LoVo (cell line): ENCODE data around the gene DNER.
"Not testable (repeated sequence)": the region's sequence is repeated elsewhere in the genome, so short reads cannot be mapped to it uniquely, and the experiment has no call there.

Source experiments
- DNase-seq: peaks from one replicate; pipeline ENCODE4 v3.0.0-alpha.2; 2016; ENCODE audit warnings: low spot score

The DNER gene

GRCh38 chr2:229714736-229715541 is 584 bp upstream of the DNER start:
- peak; percentile 46 for DNase-seq

GRCh38 chr2:229713371-229714079 is 830 bp downstream of the DNER start:
- no peak for DNase-seq

- no peak for DNase-seq
Observed at GRCh38 chr2:229712136-229712535, 2.2 kb downstream of the DNER start.

GRCh38 chr2:229708335-229708734 is 6.0 kb downstream of the DNER start:
- DNase-seq: no peak

DNA sequence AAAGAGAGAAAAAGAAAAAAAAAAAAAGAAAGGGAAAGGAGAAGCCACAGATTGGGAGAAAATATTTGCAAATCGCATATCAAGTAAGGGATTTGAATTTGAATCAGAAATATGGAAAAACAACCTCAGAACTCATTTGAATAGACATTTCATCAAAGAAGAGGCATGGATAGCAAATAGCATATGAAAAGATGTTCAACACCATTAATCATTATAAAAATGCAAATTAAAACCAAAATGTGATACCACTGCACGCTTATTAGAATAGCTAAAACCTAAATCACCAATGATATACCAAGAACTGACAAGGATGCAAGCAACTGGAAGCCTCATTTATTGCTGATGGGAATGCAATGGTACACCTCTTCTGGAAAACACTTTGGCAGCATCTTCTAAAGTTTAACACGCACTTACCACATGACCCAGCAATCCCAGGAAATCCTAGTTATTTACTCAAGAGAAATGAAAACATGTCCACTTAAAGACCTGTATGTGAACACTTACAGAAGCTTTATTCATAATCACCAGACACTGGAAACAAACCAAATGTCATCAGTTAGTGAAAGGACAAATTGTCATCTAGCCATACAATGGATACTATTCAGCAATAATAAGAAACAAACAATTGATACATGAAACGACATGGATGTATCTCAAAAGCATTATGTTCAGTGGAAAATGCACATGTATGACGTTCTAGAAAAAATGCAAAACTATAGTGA is 10.3 kb downstream of the DNER start:
- no peak for DNase-seq

GRCh38 chr2:229701716-229702115 is 12.6 kb downstream of the DNER start:
- no peak for DNase-seq

GRCh38 chr2:229701062-229701461 is 13.3 kb downstream of the DNER start:
- no peak for DNase-seq

DNA sequence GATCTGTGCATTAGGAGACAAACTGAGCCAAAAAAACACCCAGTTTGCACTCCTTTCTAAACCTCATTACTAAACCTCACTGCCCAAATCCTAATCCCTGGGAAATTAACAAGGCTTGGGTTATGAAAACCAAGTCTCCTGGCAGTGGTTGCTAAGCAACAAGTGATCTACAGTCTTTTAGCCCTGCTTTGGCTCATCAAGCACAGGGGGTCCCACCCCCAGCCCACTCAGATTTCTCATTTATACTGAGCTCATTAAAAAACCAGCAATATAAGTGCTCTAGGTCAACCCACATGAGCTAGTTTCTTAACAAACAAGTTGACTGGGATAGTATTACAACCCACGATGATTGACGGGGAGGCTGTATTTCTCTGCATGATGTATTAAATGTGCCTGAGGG is 18.4 kb downstream of the DNER start:
- DNase-seq: no peak

GRCh38 chr2:229693845-229694244 is 20.5 kb downstream of the DNER start:
- DNase-seq: not testable (repeated sequence)

DNA sequence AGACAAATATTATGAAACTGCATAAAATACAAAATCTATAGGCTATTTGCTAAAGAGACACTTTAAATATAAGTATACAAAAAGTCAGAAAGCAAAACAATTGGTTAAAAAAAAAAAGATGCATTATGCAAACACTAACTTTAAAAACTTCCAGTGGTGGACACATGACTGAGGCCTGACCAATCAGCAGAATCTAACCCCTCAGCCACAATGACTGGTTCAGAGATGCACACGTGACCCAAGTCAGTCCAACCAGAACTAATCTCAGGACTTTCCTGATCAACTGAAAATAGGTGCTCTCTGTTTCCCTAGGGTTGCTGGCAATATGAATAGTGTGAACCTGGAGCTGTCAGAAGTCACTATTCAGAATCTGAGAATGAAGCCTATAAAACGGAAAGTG is 22.7 kb downstream of the DNER start:
- DNase-seq: no peak

DNA sequence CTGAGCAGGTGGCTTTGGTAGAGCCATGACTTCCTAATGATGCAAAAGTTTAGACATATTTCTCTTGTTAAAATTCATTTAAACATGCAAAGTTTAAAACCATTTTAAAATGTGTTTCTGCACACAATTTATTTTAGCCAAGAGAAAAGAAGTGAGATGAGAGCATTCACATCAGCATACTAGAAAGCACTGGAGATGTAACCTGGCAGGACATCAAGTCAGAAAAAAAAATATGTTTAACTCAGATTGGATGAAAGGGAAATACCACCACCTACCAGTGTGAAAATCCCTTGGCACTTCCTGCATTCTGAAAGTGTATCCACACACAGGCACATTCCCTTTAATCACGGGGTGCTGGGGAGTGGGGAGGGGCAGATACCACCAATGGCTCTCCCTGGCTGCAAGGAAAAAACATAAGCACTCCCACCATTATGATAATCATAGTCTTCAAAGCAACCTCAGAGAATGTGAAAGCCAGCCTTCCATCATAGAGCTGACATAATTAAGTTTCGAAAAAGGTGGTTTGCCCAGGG is 25.0 kb downstream of the DNER start:
- no peak for DNase-seq

DNA sequence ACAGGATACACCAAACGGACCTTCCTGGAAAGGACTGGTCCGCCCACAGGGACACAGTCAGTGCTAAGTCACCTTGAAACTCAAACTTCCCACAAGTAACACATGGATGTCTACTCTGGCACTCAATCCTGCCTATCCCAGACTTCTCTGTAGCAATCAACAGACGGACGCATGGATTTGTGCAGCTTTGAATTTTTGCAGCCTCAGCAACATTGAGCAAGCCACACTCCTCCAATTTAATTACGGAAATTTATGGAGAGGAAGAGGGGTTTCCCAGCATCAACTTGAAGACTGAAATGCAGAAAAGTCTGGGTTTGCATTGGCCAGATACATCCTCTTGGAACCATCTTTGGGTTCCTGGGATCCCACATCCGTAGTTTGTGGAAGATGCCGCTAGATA is 26.2 kb downstream of the DNER start:
- DNase-seq: no peak

DNA sequence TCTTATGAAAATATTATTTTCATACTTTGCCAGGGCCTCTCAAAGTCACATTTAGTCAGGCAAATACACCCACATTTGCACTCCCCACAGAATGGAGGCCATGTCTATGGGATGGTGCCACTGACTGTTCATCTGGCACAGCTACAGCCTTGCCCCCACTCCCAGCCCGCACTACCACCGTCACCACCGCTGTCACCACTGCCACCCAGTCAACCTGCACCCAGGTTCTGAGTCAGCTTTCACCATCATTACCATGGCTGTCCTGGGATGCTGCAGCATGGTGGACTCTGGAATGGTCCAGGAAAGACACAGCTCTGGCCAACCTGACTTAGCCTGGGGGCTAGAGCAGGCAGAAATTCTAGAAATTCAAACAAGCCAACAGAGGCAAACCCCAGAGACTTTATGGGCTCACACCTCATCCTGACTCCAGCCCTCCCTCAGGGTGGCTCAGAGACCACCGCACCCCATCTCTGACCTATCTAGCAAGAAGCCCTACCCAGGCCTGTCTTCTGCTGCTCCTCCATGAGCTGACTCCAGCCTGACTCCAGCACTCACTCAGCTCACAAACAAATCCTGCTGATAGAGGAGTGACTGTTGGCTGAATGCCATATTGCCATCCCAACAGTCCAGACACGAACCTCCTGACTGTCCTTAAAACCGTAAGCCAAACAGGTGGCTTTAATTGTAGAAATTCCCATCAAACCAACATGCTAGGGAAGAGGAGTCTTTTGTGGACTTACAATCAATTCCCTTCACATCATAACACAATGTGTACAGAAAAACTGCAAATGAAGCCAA is 28.0 kb downstream of the DNER start:
- no peak for DNase-seq

GRCh38 chr2:229684942-229685562 is 29.3 kb downstream of the DNER start:
- DNase-seq: no peak

DNA sequence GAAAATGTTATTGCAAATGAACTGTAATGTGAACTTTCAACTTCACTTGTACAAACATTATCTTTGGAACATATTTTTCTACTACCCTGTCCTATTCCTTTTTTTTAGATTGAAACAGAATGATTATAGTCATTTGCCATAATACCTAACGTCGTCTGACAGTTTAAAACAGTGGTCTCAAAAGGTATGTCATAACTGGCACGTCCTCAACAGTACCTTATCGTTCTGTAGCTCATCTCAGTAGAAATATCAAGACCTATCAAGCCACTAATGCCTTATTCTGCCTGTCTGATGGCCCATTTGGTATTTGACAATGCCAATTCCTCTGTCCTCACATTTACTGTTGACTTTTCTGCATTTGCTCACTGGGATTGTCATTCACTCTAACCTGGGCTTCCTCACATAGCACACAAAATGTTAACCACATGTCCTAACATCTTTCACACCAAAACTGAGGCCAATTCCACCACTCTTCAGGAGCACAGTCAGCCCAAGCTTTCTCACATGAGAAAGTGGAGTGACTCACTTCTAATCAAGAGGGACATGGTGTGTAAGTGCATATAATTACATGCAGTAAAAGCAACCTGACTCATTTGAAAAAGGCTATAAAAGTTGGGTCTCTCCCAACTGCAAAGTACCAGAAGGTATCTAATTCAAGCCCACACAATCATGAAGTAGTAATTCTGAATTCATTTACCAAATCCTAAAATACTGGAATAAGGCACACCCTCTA is 34.8 kb downstream of the DNER start:
- no peak for DNase-seq

DNA sequence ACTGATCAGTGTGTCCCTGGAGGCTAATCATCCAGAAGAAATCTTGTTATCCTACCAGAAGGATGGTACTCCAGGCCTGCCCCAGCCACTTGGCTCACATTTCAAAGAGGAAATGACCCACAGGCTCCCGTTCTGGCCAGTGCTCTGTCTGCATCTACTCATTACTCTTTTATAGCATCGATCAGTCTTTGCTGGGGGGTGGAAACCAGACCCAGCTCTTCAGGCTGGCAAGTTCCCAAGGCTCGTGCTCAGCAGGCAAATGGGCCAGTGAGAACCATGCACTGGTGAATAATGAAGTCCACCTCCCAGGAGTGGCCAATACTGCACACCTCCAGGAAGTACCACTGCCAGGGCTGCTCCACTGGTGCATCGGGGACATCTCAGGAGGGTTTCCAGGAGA is 38.8 kb downstream of the DNER start:
- DNase-seq: no peak

DNA sequence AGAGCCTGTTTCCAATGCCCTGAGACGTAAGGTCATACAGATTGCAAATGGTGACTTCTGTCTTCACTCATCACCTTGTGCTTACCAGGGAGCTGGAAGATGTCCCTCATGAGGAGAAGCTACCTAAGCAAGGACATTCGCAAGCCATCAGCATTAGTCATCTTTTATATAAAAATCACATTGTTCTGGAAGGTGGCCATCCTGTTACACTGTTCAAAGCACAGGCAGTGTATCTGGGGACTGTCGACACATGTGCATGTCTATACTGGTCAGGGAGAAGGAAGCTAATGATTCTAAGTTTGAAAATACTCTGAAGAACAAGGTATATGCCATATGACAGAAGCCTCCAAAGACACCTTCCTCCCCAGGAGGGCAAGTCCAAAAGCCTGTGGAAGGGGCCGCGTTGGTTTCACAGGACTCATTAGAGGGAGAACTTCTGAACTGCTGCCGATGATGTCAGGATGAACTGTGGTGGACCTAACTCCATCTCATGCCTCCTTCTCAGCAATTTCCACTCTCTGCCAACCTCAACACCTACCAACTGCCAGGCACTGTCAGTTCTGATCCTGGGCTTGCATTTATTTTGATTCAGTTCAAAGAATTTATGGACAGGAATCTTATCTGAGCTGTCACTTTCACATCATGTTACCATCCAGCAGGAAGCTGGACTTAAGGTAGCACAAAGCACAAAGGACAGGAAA is 39.4 kb downstream of the DNER start:
- no peak for DNase-seq

GRCh38 chr2:229673676-229674075 is 40.7 kb downstream of the DNER start:
- DNase-seq: peak; percentile 33

DNA sequence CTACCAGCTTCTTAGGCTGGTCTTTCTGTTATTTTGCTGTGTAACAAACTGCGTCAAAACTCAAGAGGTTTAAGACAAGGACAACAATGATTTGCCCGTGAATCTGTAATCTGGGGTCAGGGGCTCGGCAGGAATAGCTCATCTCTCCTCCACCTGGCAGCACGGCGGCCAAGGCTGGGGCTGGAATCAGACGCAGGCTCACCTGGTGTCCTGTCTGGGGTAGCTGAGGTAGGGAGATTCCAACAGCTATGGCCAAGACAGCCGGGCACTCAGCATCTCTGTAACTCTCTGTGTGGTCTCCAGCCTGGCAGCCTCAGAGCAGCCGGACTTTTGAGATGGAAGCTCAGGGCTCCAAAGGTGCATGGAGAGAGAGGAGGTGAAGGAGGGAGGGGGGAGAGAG is 42.3 kb downstream of the DNER start:
- DNase-seq: no peak

DNA sequence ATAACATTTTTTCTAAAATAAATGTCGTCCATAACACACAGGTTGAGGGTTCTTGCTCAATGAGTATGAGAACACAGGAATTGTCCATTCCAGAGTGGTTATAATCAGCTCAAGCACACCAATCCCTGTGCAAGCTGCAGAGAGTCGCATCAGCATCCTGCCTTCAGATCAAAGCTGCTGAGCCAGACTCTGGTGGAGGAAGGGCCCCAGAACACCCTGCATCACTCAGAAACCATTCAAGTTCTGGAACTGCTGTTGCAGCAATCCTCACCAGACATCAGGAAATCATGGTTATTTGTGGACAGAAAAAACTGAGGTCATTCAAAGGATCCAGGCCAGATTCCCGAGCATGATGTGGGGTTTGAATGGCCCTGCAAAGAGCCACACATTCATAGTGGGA is 44.5 kb downstream of the DNER start:
- no peak for DNase-seq
